Measurements from ENCODE around the gene TMED9.
A peak's percentile ranks its signal among the peaks of the same experiment; 100 is the strongest.
"Not testable (repeated sequence)": the region's sequence is repeated elsewhere in the genome, so short reads cannot be mapped to it uniquely, and the experiment has no call there.

The TMED9 gene

GRCh38 chr5:177607115-177607451 lies 15.1 kb downstream of the TMED9 start:
- DNase-seq = no peak

- peak; percentile 34 for DNase-seq
These were observed 15.6 kb downstream of the TMED9 start for GRCh38 chr5:177607452-177608192.

GRCh38 chr5:177608243-177609075 lies 16.5 kb downstream of the TMED9 start:
- no peak for DNase-seq

GRCh38 chr5:177609076-177610059 lies 17.4 kb downstream of the TMED9 start:
- no peak for DNase-seq

- DNase-seq = no peak
These were observed 18.2 kb downstream of the TMED9 start for GRCh38 chr5:177610131-177610769.

DNA sequence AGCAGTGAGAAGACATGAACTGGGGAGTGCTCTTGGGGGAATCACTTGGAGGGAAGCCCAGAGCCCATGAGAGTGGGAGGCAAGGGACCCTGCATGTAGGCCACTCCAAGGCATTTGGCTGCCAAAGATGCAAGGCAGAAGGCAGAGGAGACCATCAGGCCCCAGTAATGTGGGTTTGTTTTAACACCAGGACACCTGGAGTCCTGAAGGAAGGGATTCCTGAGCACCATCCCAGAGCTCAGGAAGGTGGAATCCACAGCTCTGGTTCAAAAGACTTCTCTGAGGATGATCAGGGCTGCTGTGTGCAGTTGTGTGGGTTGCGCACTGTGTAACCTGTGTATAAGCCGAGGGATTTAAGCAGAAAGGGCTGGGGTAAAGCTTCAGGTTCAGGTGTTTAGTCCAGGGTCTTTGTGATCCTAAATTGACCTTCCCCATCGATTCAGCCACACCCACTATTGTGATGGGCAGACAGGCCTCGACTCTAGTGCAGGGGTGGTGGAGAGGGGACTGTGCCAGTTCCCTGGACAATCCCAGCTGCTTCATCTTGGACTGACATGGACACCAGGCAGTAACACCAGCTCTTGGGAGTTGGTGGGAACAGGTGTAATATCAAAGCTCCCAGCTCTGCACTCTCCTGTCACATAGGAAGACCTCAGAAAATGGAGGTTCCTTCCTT lies 18.9 kb downstream of the TMED9 start:
- DNase-seq = no peak

DNA sequence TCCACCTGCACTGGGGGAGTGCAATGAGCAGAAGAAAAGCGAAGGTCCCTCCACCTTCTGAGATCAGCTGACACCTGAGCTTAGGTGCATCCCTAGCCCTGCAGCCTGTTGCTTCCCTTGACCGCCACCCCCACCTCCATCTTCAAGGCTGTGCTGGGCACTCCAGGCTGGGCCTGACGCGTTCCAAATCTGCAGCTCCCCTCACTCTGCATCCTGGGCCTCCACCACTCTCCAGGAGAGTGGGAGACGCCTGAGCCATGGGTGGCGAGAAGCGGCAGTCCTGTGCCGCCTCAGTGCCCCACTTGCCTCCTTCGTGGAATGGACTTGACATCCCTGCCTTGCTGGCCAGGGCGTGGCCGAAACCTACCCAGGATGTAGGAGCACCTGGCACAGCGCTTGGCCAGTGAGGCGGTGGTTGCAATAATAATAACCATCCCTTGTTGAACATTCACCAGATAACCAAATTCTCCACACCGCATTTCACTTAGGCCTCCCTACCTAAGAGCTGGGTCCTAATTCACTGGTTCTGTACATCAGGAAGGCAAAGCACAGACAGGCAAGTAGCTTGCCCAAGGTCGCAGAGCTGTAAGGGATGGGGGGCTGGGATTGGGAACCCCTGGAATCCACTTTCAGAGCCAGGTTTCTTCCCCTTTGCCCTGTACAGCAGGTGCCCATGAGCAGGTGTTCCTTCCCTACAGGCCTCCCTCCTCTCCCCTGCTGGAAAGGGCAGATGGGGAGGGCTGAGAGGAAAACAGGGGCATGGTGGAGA lies 19.6 kb downstream of the TMED9 start:
- no peak for DNase-seq

DNA sequence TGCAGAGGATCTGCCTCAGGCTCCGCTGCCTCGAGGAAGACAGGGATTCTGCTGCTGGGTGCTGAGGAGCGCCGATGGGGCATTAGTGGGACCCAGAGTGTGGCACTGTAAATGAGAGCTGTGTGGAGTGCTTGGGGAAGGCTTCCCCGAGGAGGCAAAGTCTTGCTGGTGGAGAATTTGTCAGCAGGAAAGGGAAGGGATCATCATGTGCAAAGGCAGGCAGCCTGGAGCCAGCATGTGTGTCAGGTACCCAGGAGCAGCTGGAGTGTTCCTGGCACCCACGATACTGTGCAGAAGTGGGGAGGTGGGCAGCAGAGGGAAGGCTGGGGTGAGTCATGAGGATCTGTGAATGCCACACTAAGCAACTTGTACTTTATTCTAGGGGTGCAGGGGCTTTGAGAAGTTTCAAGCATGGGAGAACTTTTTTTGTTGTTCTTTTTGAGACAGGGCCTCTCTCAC lies 20.2 kb downstream of the TMED9 start:
- no peak for DNase-seq

GRCh38 chr5:177620560-177620959 lies 28.6 kb downstream of the TMED9 start:
- no peak for DNase-seq

GRCh38 chr5:177624172-177624571 lies 32.2 kb downstream of the TMED9 start:
- DNase-seq = not testable (repeated sequence)

DNA sequence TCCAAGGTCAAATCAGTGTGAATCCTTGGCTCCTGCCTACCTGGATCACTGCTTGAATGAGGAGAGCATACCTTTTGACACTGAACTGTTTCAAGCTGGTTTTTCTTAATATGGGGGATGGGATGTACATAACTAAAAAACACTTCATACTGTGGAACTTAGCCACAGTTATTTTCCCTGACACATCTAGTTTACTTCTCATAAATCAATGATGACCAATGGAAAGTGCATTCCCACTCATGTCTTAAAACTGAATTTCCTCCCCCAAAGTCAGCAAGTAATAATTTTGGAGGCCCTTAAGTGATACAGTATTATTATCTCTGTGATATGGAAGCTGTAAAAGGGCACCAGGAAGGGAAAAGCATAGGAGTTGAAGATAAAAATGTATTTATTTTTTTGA lies 38.2 kb downstream of the TMED9 start:
- not testable (repeated sequence) for DNase-seq

- DNase-seq = not testable (repeated sequence)
These were observed 42.9 kb downstream of the TMED9 start for GRCh38 chr5:177634912-177635311.

- not testable (repeated sequence) for DNase-seq
These were observed 53.5 kb downstream of the TMED9 start for GRCh38 chr5:177645462-177645861.
